Endothelial cell (in vitro differentiated cells): ENCODE results near the gene C11orf65. TPM values are rescaled to one million over a fixed set of nuclear protein-coding genes. Genes with fewer than 3 reads are reported as not detected.

ENCODE experiments used
- DNase-seq: peaks from one replicate; pipeline ENCODE4 v3.0.0; 2021; ENCODE audit warnings: low spot score
- H3K27ac Mint-ChIP-seq: one replicate; pipeline ENCODE4 v1.8.0; 2021; ENCODE audit warnings: mixed read lengths, inconsistent platforms; ENCODE audit not compliant: unreplicated experiment
- H3K27me3 Mint-ChIP-seq: one replicate; pipeline ENCODE4 v1.8.0; 2021; ENCODE audit warnings: mild to moderate bottlenecking, moderate library complexity, mixed read lengths, inconsistent platforms; ENCODE audit not compliant: unreplicated experiment
- H3K36me3 Mint-ChIP-seq: one replicate; pipeline ENCODE4 v1.8.0; 2021; ENCODE audit warnings: mild to moderate bottlenecking, low read depth, mixed read lengths, inconsistent platforms; ENCODE audit not compliant: unreplicated experiment
- H3K4me1 Mint-ChIP-seq: one replicate; pipeline ENCODE4 v1.8.0; 2021; ENCODE audit warnings: mild to moderate bottlenecking, mixed read lengths, inconsistent platforms; ENCODE audit not compliant: unreplicated experiment
- H3K4me3 Mint-ChIP-seq: one replicate; pipeline ENCODE4 v1.8.0; 2021; ENCODE audit warnings: mild to moderate bottlenecking, mixed read lengths, inconsistent platforms; ENCODE audit not compliant: unreplicated experiment
- H3K9me3 Mint-ChIP-seq: one replicate; pipeline ENCODE4 v1.8.0; 2021; ENCODE audit warnings: mixed read lengths, inconsistent platforms; ENCODE audit not compliant: unreplicated experiment
- CTCF ChIP-seq: fragments of 200-600 bp; sonication (generic); IDR thresholded peaks from one replicate; pipeline ENCODE4 v1.5.0; 2021; ENCODE audit warnings: antibody characterized with exemption; ENCODE audit not compliant: unreplicated experiment
- total RNA-seq: library from RNA; stranded (reverse); fragmentation: NEBNext Ultra II Directional; extraction: Animal tissue kit (Norgen Biotek cat#: 25700); gene quantifications from one replicate; pipeline ENCODE4 v1.2.1, GENCODE V29; 2021; ENCODE audit not compliant: unreplicated experiment

C11orf65 gene
- total RNA-seq, 1 donor from 2014 or later = 0.69 TPM

- H3K4me1 Mint-ChIP-seq = no peaks in the 10 kb centered on the region
- no peak for TF ChIP-seq CTCF
- no peak overlapping the region for H3K4me3 Mint-ChIP-seq
- peaks cover 18% of the 10 kb centered on the region for H3K36me3 Mint-ChIP-seq
- H3K27me3 Mint-ChIP-seq = no peaks in the 10 kb centered on the region
- no peaks in the 10 kb centered on the region for H3K9me3 Mint-ChIP-seq
- H3K27ac Mint-ChIP-seq = no peak overlapping the region
- DNase-seq = no peak
These were observed 115.9 kb downstream of the C11orf65 start for GRCh38 chr11:108351468-108351867.

GRCh38 chr11:108346451-108346850 lies 120.9 kb downstream of the C11orf65 start:
- Mint-ChIP-seq H3K27me3 (peaks cover 1% of the 10 kb centered on the region), H3K27ac (no peak overlapping the region), H3K4me1 (no peaks in the 10 kb centered on the region), H3K36me3 (no peaks in the 10 kb centered on the region), H3K9me3 (no peaks in the 10 kb centered on the region), H3K4me3 (no peak overlapping the region)
- DNase-seq = no peak
- TF ChIP-seq CTCF = no peak

GRCh38 chr11:108345767-108346166 lies 121.6 kb downstream of the C11orf65 start:
- no peaks in the 10 kb centered on the region for H3K36me3 Mint-ChIP-seq
- H3K27ac Mint-ChIP-seq = no peak overlapping the region
- TF ChIP-seq CTCF = no peak
- no peak for DNase-seq
- no peaks in the 10 kb centered on the region for H3K4me1 Mint-ChIP-seq
- H3K9me3 Mint-ChIP-seq = no peaks in the 10 kb centered on the region
- H3K27me3 Mint-ChIP-seq = peaks cover 1% of the 10 kb centered on the region
- H3K4me3 Mint-ChIP-seq = no peak overlapping the region

- Mint-ChIP-seq H3K4me1 (no peaks in the 10 kb centered on the region), H3K4me3 (no peak overlapping the region), H3K9me3 (no peaks in the 10 kb centered on the region), H3K36me3 (no peaks in the 10 kb centered on the region), H3K27me3 (peaks cover 1% of the 10 kb centered on the region), H3K27ac (no peak overlapping the region)
- DNase-seq = no peak
- no peak for TF ChIP-seq CTCF
These were observed 123.6 kb downstream of the C11orf65 start for GRCh38 chr11:108343714-108344113.

GRCh38 chr11:108341654-108342053 lies 125.7 kb downstream of the C11orf65 start:
- no peak overlapping the region for H3K27ac Mint-ChIP-seq
- no peak for DNase-seq
- no peak overlapping the region for H3K4me3 Mint-ChIP-seq
- no peaks in the 10 kb centered on the region for H3K36me3 Mint-ChIP-seq
- H3K27me3 Mint-ChIP-seq = peaks cover 1% of the 10 kb centered on the region
- H3K4me1 Mint-ChIP-seq = no peaks in the 10 kb centered on the region
- no peaks in the 10 kb centered on the region for H3K9me3 Mint-ChIP-seq
- no peak for TF ChIP-seq CTCF
